ENCODE data around the gene CDH4. TPM values are rescaled to one million over a fixed set of nuclear protein-coding genes. Genes with fewer than 3 reads are reported as not detected.

The CDH4 gene
- total and polyA plus RNA-seq, 2 of the 8 experiments (the other 6 are each of a cell fraction or from before 2014, with no cell fraction given): 4.3 to 7.9 TPM

GRCh38 chr20:61649860-61650162 lies 397.8 kb downstream of the CDH4 start:
- no peak for FAIRE-seq
- Histone ChIP-seq H3K27me3 (replicated peaks in 1 of 4; ENCODE audit: control insufficient read depth in 3 of 4, extremely low read depth in 1 of 4, insufficient read depth in 3 of 4, low read length in 3 of 4) (peaks cover 0 to 1% (median 0%) of the 10 kb centered on the region in 4 experiments; a peak in 3 of 7 replicates), H4K91ac (replicated peaks; ENCODE audit: insufficient read length, low read length) (no peak overlapping the region), H3K23me2 (ENCODE audit: low read depth, low read length) (no peaks in the 10 kb centered on the region), H3K27ac (ENCODE audit: low read depth, low read length) (no peak overlapping the region), H3K9ac (replicated peaks in 1 of 4; ENCODE audit: extremely low read depth in 1 of 4, low read depth in 3 of 4, low read length in 3 of 4) (no peak overlapping the region), H3K14ac (ENCODE audit: insufficient read length) (no peak overlapping the region), H3K79me2 (ENCODE audit: control insufficient read depth in 1 of 2, insufficient read depth in 2 of 2, low read length in 2 of 2) (no peaks in the 10 kb centered on the region), H3K79me1 (ENCODE audit: low read depth, low read length) (peaks cover 2% of the 10 kb centered on the region; the same call in 1 of the 2 replicates), H4K5ac (ENCODE audit: insufficient read length, low read depth, low read length) (no peak overlapping the region), H3K4ac (replicated peaks; ENCODE audit: insufficient read length, low read depth, low read length) (no peak overlapping the region), H2BK5ac (ENCODE audit: low read depth, low read length) (no peak overlapping the region), H4K20me1 (replicated peaks in 1 of 2; ENCODE audit: control insufficient read depth in 1 of 2, insufficient read depth in 2 of 2, low read length in 2 of 2) (peaks cover 0 to 5% of the 10 kb centered on the region in 2 experiments), H3K36me3 (ENCODE audit: control insufficient read depth in 2 of 4, insufficient read depth in 4 of 4, low read length in 3 of 4) (no peaks in the 10 kb centered on the region), H2BK15ac (ENCODE audit: low read length) (no peak overlapping the region), H2BK12ac (ENCODE audit: low read depth, low read length) (no peak overlapping the region), H2BK20ac (ENCODE audit: low read length) (no peak overlapping the region), H3K56ac (replicated peaks; ENCODE audit: insufficient read length, low read depth, low read length) (no peak overlapping the region), H2AK5ac (ENCODE audit: low read depth, low read length) (no peak overlapping the region), H3K4me1 (replicated peaks in 1 of 4; ENCODE audit: control insufficient read depth in 3 of 4, insufficient read depth in 4 of 4, low read length in 3 of 4) (peaks cover 0 to 3% (median 2%) of the 10 kb centered on the region in 4 experiments; a peak in 3 of 7 replicates), H3K4me2 (ENCODE audit: insufficient read depth in 1 of 2, low read depth in 2 of 2, low read length in 2 of 2) (no peak overlapping the region), H2AFZ (ENCODE audit: low read length) (no peak overlapping the region), H4K8ac (ENCODE audit: extremely low read depth, insufficient read depth, low read length) (no peak overlapping the region), H3K18ac (ENCODE audit: extremely low read depth, low read length) (no peak overlapping the region), H2BK120ac (replicated peaks; ENCODE audit: low read depth, low read length) (no peak overlapping the region), H3K9me3 (ENCODE audit: insufficient read depth in 2 of 2, low read depth in 1 of 2, low read length in 1 of 2) (peaks cover 0 to 10% of the 10 kb centered on the region in 2 experiments; a peak in 2 of 4 replicates), H3K23ac (ENCODE audit: insufficient read length) (no peak overlapping the region), H3K4me3 (ENCODE audit: extremely low read depth in 1 of 4, insufficient read depth in 2 of 4, low read depth in 3 of 4, low read length in 4 of 4) (no peak overlapping the region)
- 99% methylated on average over 8 of the region's 8 CpGs; no CpG with 5 or more reads in 1 of the 2 experiments for WGBS, 2 experiments (ENCODE audit: extremely low coverage in 1 of 2, insufficient coverage in 1 of 2, insufficient read length in 1 of 2, insufficient replicate concordance in 2 of 2, low coverage in 1 of 2, low lambda C conversion rate in 2 of 2, missing lambda C conversion rate in 1 of 2)
- TF ChIP-seq BACH1 (IDR thresholded peaks at IDR 0.05; ENCODE audit: low read length) (no peak), NANOG (IDR thresholded peaks at IDR 0.05; ENCODE audit: insufficient read depth, low read depth, low read length, poor library complexity, severe bottlenecking) (no peak)
- CTCF ChIA-PET (ENCODE audit: partially characterized antibody): interaction anchor here (1.6 to 2.6 kb wide), 2 partner anchors 13 to 246 kb away, joined by 5 to 14 read pairs; no protein-coding TSS in a partner anchor
- POLR2A ChIA-PET (ENCODE audit: partially characterized antibody): no interaction called here
- DNase-seq (ENCODE audit: low read depth in 1 of 2, low spot score in 2 of 2): no peak

Measured in H1 (cell line).